Measurements from ENCODE around the gene DOCK2.

The DOCK2 gene

DNA sequence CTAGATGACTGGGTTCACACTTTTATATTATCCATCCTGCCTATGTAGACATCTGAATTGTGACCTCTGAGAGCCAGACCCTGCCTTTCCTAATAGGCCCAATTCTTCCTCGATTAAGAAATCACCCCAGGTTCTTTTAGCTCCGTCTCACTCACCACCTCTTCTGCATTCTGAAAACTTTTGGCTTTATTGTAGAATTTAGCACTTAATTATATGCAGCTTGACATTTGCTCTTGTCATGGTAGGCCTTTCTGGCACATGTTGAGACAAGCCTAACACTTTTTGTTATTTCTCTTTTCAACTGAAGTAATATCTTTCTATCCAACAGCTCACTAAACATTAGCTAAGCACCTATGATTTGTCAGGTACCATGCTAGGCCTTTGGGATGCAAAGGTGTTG, 180.0 kb downstream of the DOCK2 start:
- no peak for DNase-seq

GRCh38 chr5:169826618-169827017, 189.5 kb downstream of the DOCK2 start:
- no peak for DNase-seq

GRCh38 chr5:169827769-169828168, 190.7 kb downstream of the DOCK2 start:
- no peak for DNase-seq

GRCh38 chr5:169828385-169828784, 191.3 kb downstream of the DOCK2 start:
- DNase-seq: peak in 2 of 4 experiments; percentile 12 to 32

DNA sequence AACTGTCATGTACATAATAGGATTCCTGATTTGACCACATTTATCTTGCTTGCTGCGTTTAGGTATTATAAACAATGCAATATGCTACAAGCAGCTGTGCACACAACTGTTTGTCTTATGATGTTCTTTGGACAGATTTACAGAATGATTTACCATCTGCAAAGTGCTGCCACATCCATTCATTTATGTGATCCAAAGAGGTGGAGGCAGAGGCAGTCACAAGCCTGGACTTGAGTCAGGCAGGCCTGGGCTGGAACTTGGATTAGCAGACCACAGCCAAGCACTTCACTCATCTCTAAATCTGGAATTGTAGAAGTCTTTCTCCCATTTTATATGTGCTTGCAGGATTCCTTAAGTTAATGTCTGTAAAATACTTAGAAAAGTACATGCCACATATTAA, 194.3 kb downstream of the DOCK2 start:
- DNase-seq: no peak

GRCh38 chr5:169832304-169832703, 195.2 kb downstream of the DOCK2 start:
- peak in 3 of 4 experiments; percentile 16 to 36 (median 23) for DNase-seq

DNA sequence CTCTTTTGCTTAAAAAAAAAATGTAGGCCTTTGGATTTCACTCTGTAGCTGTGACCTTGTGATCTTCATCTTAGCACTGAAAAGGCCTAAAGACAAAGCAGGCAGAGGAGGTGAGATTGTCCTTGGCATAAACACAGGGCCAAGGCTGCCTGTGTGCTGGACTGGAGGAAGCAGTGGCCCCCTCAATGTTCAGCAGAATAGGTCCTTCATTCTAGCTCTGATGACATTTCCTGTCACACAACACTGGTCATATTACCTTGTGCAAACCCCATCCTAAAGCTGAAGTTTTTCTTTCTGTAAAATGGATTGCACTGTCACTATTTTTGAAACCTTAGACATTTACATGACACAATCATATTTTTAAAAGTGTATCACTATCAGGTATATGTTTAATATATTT, 195.8 kb downstream of the DOCK2 start:
- DNase-seq: peak in 1 of 4 experiments; percentile 31

DNA sequence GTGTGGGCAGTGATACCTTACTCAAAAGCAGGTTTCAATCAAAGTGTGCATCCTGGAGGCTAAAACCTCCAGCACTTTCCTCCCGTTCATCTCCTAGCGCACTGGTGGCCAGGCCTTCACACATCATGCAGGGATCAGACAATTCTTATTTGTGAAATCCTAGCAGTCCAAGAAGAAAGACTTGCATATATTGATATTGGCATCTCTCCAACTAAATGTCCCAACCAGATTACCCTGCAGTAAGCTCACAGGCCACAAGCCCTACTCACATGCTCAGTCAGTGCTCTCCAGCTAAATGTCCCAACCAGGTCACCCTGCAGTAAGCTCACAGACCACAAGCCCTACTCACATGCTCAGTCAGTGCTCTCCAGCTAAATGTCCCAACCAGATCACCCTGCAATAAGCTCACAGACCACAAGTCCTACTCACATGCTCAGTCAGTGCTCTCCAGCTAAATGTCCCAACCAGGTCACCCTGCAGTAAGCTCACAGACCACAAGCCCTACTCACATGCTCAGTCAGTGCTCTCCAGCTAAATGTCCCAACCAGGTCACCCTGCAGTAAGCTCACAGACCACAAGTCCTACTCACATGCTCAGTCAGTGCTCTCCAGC, 196.7 kb downstream of the DOCK2 start:
- peak in 2 of 4 experiments; percentile 33 to 45 for DNase-seq

DNA sequence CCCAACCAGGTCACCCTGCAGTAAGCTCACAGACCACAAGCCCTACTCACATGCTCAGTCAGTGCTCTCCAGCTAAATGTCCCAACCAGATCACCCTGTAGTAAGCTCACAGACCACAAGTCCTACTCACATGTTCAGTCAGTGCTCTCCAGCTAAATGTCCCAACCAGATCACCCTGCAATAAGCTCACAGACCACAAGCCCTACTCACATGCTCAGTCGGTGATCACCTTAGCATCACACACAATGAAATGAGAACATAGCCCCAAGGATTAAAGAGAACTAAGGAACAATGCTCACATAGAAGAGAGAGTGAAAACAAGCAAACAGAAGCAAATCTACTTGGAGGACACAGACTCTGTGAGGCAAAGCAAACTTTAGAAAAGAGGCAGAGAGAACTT, 197.5 kb downstream of the DOCK2 start:
- peak; percentile 26 to 58 (median 40) for DNase-seq

DNA sequence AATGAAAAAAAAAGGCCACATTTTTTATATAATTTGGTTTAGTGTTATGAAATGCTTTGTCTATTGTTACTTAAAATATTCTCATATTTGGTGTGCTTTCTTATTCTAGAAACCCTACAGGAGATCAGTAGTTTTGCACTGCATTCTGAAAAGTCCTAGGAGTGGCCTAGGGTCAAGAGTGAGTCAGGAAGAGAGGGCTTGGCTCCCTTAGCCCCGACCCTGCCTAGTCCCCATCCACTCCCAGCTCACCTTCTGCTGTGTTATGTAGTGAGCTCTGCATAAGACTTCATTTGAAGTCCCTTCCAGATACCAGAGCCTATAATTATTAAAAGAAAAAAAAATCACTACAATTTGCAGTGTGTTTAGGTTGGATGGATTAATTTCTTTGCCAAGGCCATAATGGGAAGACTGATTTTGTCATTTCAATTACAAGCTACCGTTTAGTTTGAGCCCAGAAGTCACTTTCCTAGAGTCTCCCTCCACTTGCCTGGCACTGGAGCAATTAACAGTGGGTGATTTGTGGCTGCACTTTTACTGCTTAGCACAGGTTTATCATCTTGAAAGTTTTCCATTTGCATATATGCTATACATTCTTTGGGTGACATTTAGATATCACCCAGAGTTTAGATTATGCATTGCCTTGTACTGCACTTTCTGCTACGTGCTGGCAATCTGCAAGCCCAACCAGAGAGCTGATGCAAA, 199.9 kb downstream of the DOCK2 start:
- no peak for DNase-seq

GRCh38 chr5:169837686-169838085, 200.6 kb downstream of the DOCK2 start:
- no peak for DNase-seq

DNA sequence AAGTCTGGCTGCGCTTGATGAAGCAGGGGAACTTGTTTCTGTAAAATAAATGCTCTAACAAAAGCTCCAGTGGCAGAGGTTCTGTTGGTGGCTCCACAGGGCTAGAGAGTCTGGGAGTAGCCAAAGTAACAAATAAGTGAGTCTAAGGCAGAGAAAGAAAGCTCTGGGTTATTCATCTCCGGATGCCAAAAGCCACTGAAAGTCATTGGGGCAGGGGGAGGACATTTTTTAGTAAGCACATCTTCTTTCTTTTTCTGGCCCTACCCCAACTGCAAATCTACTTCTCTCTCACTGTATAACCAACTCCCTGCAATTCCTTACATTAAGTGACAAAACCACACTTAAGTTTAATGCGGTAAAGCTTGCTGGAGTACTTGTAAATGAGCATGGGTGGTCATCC, 201.6 kb downstream of the DOCK2 start:
- DNase-seq: no peak

- no peak for DNase-seq
Observed at GRCh38 chr5:169840405-169840804, 203.3 kb downstream of the DOCK2 start.

DNA sequence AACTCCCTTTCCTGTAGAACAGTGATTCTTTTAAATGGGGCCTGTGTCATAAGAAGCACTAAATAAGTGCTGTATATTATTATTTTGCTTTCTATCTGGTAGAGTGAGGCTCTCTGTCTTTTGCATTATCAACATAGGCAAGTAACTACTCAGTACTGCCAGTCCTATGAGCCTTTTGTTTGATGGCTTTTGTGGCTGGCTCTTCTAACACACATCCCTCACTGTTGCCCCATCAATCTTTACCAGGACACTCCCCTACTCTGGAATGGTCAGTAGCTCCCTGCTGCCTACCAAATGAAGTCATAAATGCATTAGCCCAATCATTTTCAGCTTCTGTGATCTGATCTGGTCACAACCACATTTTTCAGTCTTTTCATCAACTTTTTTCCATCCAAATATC, 205.6 kb downstream of the DOCK2 start:
- DNase-seq: no peak

GRCh38 chr5:169847519-169847918, 210.4 kb downstream of the DOCK2 start:
- DNase-seq: no peak

GRCh38 chr5:169848271-169848670, 211.2 kb downstream of the DOCK2 start:
- no peak for DNase-seq

GRCh38 chr5:169848792-169849191, 211.7 kb downstream of the DOCK2 start:
- DNase-seq: no peak

- DNase-seq: no peak
Observed at GRCh38 chr5:169850409-169850808, 213.3 kb downstream of the DOCK2 start.

DNA sequence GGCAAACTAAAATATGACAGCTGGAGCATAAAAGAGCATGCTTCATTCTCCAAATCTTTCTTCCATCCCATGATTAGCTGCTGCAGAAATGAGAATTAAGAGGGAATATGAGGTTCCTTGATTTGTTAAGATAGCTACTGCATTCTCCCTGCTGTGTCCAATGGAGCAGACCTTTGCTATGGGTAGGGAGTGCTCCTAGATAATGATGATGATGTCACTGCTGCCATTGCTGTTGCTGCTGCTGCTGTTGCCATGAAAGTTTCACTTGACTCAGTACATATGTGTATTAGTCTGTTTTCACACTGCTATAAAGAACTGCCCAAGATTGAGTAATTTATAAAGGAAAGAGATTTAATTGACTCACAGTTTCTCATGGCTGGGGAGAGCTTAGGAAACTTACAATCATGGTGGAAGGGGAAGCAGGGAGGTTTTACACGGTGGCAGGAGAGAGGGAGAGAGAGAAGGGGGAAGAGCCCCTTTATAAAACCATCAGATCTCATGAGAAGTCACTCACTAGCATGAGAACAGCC, 214.3 kb downstream of the DOCK2 start:
- DNase-seq: no peak

DNA sequence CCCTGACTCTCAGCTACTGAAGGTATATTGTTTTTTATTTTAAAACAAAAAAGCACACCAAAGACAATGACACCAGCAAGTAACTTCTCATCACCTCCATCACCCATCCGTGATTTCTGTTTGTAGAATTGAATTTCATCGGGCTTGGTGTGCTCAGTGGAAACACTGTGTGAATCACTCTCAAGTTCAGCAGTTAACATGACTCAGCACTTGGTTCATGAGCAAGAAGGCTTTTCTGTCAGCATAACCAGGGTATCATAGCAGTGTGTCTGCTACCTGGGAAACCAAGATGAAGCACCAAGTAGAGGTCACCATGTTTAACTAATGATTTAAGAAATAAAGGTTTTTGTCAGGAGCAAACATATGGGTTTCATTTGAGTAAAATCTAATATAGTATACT, 219.5 kb downstream of the DOCK2 start:
- peak in 1 of 4 experiments; percentile 16 for DNase-seq

DNA sequence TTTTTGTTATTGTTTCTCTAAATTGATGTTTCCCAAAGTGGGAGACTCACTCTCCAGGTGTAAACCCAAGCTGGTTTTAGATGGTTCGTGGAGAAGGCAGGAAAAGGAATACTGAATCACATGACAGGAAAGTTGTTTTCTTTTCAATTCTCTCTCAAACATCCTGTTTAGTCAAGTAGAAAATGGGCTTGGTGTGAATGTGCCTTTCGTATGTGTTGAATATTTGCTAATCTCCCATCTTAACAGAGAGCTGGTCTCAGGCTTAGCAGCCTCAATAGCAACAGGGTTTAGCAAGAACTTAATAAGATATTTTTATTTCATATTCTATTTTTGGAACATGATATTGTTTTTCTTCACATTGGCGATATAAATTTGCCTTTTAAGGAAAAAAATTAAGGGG, 223.5 kb downstream of the DOCK2 start:
- DNase-seq: no peak

DNA sequence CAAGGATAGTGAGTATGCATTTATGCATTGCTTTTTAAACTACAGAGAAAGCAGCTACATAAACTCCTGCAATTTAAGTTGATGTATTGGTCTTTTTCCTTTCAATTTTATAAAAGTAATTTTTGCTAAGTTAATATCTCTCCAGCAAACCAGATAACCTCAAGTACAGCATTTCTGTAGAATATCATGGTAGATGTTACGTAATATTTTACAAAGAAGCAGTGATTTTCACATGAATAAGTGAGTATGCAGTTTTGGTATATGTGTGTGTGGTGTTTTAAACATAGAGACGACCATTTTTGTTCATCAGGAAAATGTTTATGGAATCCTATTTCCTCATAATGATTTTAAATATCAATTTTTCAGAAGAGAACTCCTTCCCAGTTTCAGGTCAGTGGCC, 224.4 kb downstream of the DOCK2 start:
- no peak for DNase-seq

GRCh38 chr5:169861934-169862333, 224.9 kb downstream of the DOCK2 start:
- DNase-seq: no peak

- no peak for DNase-seq
Observed at GRCh38 chr5:169862391-169862811, 225.3 kb downstream of the DOCK2 start.

All from suppressor macrophage (primary cell).